SU-DHL-6 (cell line): ENCODE measurements around the gene LRIG3.

Experiments used
- EZH2phosphoT487 ChIP-seq: fragments of 200-600 bp; sonication (generic), shearing (Covaris generic); conservative IDR thresholded peaks from 2 replicates; pipeline ENCODE4 v1.6.1; 2018; ENCODE audit warnings: mild to moderate bottlenecking, antibody characterized with exemption, low read length, moderate library complexity, mixed read lengths
- TF ChIP-seq, protein P1 (sequence below): fragments of 200-600 bp; sonication (generic); IDR thresholded peaks from one replicate; pipeline ENCODE4 v1.5.1; 2017; ENCODE audit warnings: antibody characterized with exemption, mild to moderate bottlenecking, low read length, moderate library complexity; ENCODE audit not compliant: insufficient read depth, poor library complexity, severe bottlenecking

DNA sequence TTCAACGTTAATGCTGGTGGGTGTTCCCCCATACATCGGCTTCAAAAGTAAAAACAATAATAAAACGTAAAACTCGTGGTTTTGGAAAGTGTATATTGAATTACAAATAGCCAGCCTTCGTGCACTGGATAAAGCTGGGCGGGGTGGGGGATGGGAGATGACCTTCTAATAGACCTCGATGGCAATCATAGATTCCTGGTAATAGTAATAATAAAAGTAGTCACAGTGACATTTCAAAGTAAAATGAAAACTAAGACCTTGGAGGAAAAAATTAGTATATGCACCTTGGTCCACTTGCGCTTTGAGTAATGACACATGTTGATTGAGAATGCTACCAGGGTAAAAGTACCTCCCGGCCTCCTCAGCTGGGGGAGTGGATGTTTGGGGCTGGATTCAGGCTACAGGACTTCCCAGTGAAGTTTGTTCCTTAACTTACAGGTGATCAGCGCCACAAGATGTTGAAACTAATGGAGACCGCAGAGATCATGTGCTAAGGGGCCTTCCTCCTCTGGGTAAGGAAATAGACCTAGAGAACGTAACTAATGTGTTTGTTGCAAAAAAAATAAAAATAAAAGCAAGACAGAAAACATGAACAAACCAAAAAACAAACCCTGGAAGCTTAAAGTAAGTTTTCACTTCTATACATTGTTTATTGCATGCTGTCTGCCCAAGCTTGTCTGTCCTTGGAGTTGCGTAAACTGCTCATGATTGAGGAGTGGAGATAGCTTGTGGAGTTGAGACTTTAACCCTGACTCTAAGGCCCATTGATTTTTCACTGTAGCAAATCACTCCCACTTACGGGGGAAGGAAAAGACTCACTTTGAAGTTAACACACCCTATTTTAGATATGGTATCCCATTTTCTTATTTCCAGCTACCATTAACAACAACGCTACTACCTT lies 907 bp upstream of the LRIG3 start:
- TF ChIP-seq, protein P1, sequence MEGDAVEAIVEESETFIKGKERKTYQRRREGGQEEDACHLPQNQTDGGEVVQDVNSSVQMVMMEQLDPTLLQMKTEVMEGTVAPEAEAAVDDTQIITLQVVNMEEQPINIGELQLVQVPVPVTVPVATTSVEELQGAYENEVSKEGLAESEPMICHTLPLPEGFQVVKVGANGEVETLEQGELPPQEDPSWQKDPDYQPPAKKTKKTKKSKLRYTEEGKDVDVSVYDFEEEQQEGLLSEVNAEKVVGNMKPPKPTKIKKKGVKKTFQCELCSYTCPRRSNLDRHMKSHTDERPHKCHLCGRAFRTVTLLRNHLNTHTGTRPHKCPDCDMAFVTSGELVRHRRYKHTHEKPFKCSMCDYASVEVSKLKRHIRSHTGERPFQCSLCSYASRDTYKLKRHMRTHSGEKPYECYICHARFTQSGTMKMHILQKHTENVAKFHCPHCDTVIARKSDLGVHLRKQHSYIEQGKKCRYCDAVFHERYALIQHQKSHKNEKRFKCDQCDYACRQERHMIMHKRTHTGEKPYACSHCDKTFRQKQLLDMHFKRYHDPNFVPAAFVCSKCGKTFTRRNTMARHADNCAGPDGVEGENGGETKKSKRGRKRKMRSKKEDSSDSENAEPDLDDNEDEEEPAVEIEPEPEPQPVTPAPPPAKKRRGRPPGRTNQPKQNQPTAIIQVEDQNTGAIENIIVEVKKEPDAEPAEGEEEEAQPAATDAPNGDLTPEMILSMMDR = no peak
- no peak for TF ChIP-seq EZH2phosphoT487
